ENCODE results near the gene COPS3. TPM values are rescaled to one million over a fixed set of nuclear protein-coding genes. Genes with fewer than 3 reads are reported as not detected.
"Not testable (repeated sequence)": the region's sequence is repeated elsewhere in the genome, so short reads cannot be mapped to it uniquely, and the experiment has no call there.

The COPS3 gene
- total and polyA plus RNA-seq, 10 donors: 29.9 to 58.9 (median 44.5) TPM

- Histone ChIP-seq H3K4me3 (no peak overlapping the region), H3K27ac (no peak overlapping the region), H3K9me3 (no peaks in the 10 kb centered on the region), H3K36me3 (no peaks in the 10 kb centered on the region), H3K27me3 (replicated peaks in 1 of 7) (no peaks in the 10 kb centered on the region), H3K4me1 (no peaks in the 10 kb centered on the region)
- intact Hi-C loops (cut with DNase I; ENCODE audit: low total_unique reads): no loop called here
- TF ChIP-seq POLR2AphosphoS5 (IDR thresholded peaks at IDR 0.05) (no peak), CTCF (IDR thresholded peaks at IDR 0.05 in 8 of 11, conservative IDR thresholded peaks at IDR 0.05 in 3 of 11) (no peak), POLR2A (IDR thresholded peaks at IDR 0.05) (no peak)
- 83 to 95% (median 89%) methylated on average over 4 of the region's 4 CpGs for WGBS, 5 donors
- no peak for DNase-seq
Observed at GRCh38 chr17:17289086-17289485, 8.0 kb upstream of the COPS3 start.

GRCh38 chr17:17285951-17286350, 4.9 kb upstream of the COPS3 start:
- 90 to 95% (median 94%) methylated on average over 5 of the region's 5 CpGs for WGBS, 5 donors

GRCh38 chr17:17279316-17279715, 1.7 kb downstream of the COPS3 start:
- H3K4me1 ChIP-seq: peaks cover 18 to 69% (median 50%) of the 10 kb centered on the region in 6 donors

More at GRCh38 chr17:17285951-17286350, 4.9 kb upstream of the COPS3 start:
- H3K4me3 ChIP-seq: no peak overlapping the region
- no peak for TF ChIP-seq CTCF (IDR thresholded peaks at IDR 0.05 in 8 of 11, conservative IDR thresholded peaks at IDR 0.05 in 3 of 11)
- no peak for TF ChIP-seq POLR2A (IDR thresholded peaks at IDR 0.05)
- TF ChIP-seq POLR2AphosphoS5 (IDR thresholded peaks at IDR 0.05): no peak
- H3K9me3 ChIP-seq: no peaks in the 10 kb centered on the region
- H3K27ac ChIP-seq: no peak overlapping the region
- no peak for DNase-seq
- no peaks in the 10 kb centered on the region for H3K36me3 ChIP-seq
- peaks cover 0 to 10% (median 7%) of the 10 kb centered on the region in 6 donors for H3K4me1 ChIP-seq
- intact Hi-C loops (cut with DNase I; ENCODE audit: low total_unique reads): no loop called here
- no peaks in the 10 kb centered on the region for H3K27me3 ChIP-seq (replicated peaks in 1 of 7)

GRCh38 chr17:17277431-17277830, 3.6 kb downstream of the COPS3 start:
- WGBS, 5 donors: 93 to 96% (median 95%) methylated on average over 5 of the region's 5 CpGs
- intact Hi-C loops (cut with DNase I; ENCODE audit: low total_unique reads); DNase-seq; H3K9me3 ChIP-seq; H3K27me3 ChIP-seq (replicated peaks in 1 of 7); H3K4me3 ChIP-seq: not testable (repeated sequence)
- H3K4me1 ChIP-seq: peaks cover 18 to 69% (median 50%) of the 10 kb centered on the region in 6 donors
- peaks cover 0 to 50% (median 30%) of the 10 kb centered on the region in 6 donors for H3K36me3 ChIP-seq
- peak overlapping the region in 1 of 8 donors; percentile 91 for H3K27ac ChIP-seq

More at GRCh38 chr17:17279316-17279715, 1.7 kb downstream of the COPS3 start:
- Histone ChIP-seq H3K9me3 (no peaks in the 10 kb centered on the region), H3K4me3 (peak overlapping the region in 6 of 8 donors; percentile 87 to 100 (median 98)), H3K27me3 (replicated peaks in 1 of 7) (no peaks in the 10 kb centered on the region), H3K36me3 (peaks cover 0 to 31% (median 16%) of the 10 kb centered on the region in 6 donors), H3K27ac (peak overlapping the region in 2 of 8 donors; percentile 10 to 99)
- no peak for TF ChIP-seq POLR2A (IDR thresholded peaks at IDR 0.05)
- TF ChIP-seq POLR2AphosphoS5 (IDR thresholded peaks at IDR 0.05): no peak
- no peak for TF ChIP-seq CTCF (IDR thresholded peaks at IDR 0.05 in 8 of 11, conservative IDR thresholded peaks at IDR 0.05 in 3 of 11)
- no peak for DNase-seq
- intact Hi-C loops (cut with DNase I; ENCODE audit: low total_unique reads): no loop called here
- 61 to 79% (median 71%) methylated on average over 4 of the region's 4 CpGs for WGBS, 5 donors
